IMR-90 (cell line): ENCODE data around the gene RAI1. TPM values are rescaled to one million over a fixed set of nuclear protein-coding genes. Genes with fewer than 3 reads are reported as not detected.
A peak's percentile ranks its signal among the peaks of the same experiment; 100 is the strongest.

ENCODE experiments used
- ATAC-seq: fragments of 200-7000 bp; cut with Tn5 transposase; 2 replicates; pipeline ENCODE4 v1.9.1; 2020; ENCODE audit warnings: low read depth, mild to moderate bottlenecking, moderate library complexity
- BruUV-seq: library from RNA; stranded (reverse); fragments of 400-500 nt; replicated peaks from 2 replicates; lab custom pipeline; 2021; lab: Mats Ljungman, UMichigan
- CTCF ChIA-PET: fragments of 300-600 bp; formaldehyde crosslinking; extraction: SDS; loops from one replicate; lab custom pipeline; 2021; ENCODE audit warnings: antibody characterized with exemption; lab: Yijun Ruan, JAX
- POLR2A ChIA-PET: fragments of 300-600 bp; sonication (Branson Sonifier 250); formaldehyde crosslinking; loops from one replicate; lab custom pipeline; 2022; ENCODE audit warnings: antibody characterized with exemption; ENCODE audit not compliant: unreplicated experiment; lab: Charles Lee
- DNase-seq: peaks from one replicate; pipeline ENCODE4 v3.0.0; 2013
- H2AFZ ChIP-seq: replicated peaks from 2 replicates; pipeline ENCODE3; 2013; ENCODE audit warnings: low read length, mild to moderate bottlenecking; ENCODE audit not compliant: poor library complexity
- H2AK5ac ChIP-seq: 2 replicates; pipeline ENCODE4 v1.6.1; 2013; ENCODE audit warnings: low read depth, low read length, inconsistent platforms
- H2AK9ac ChIP-seq: replicated peaks from 2 replicates; pipeline ENCODE3; 2013; ENCODE audit warnings: mild to moderate bottlenecking, low read depth, low read length, moderate library complexity; ENCODE audit not compliant: poor library complexity
- H2BK120ac ChIP-seq: 2 replicates; pipeline ENCODE4 v1.6.1; 2013; ENCODE audit warnings: low read depth, low read length, inconsistent platforms
- H2BK15ac ChIP-seq: 3 replicates; pipeline ENCODE4 v1.6.1; 2013; ENCODE audit warnings: low read depth, low read length, inconsistent platforms
- H2BK20ac ChIP-seq: 2 replicates; pipeline ENCODE4 v1.6.1; 2013; ENCODE audit warnings: low read depth, mild to moderate bottlenecking, inconsistent platforms, low read length, moderate library complexity
- H2BK5ac ChIP-seq: 2 replicates; pipeline ENCODE4 v1.6.1; 2013; ENCODE audit warnings: mild to moderate bottlenecking, low read depth, low read length, inconsistent platforms; ENCODE audit not compliant: poor library complexity, severe bottlenecking
- H3K14ac ChIP-seq: replicated peaks from 2 replicates; pipeline ENCODE4 v1.6.1; 2013; ENCODE audit warnings: low read depth, low read length, inconsistent platforms
- H3K18ac ChIP-seq: 2 replicates; pipeline ENCODE4 v1.6.1; 2013; ENCODE audit warnings: low read depth, low read length, control low read depth
- H3K23ac ChIP-seq: 2 replicates; pipeline ENCODE4 v1.6.1; 2013; ENCODE audit warnings: low read depth, low read length, inconsistent platforms
- H3K27ac ChIP-seq: 2 replicates; pipeline ENCODE4 v1.5.1; 2013; ENCODE audit warnings: mild to moderate bottlenecking, control low read depth, low read length; ENCODE audit not compliant: insufficient read depth
- H3K27me3 ChIP-seq: 2 replicates; pipeline ENCODE4 v1.6.1; 2013; ENCODE audit warnings: low read length; ENCODE audit not compliant: control insufficient read depth, insufficient read depth
- H3K36me3 ChIP-seq: 2 replicates; pipeline ENCODE4 v1.6.1; 2013; ENCODE audit warnings: low read length, mixed read lengths; ENCODE audit not compliant: control insufficient read depth, insufficient read depth
- H3K4ac ChIP-seq: 2 replicates; pipeline ENCODE4 v1.6.1; 2013; ENCODE audit warnings: low read depth, low read length, inconsistent platforms
- H3K4me1 ChIP-seq: 2 replicates; pipeline ENCODE4 v1.6.1; 2013; ENCODE audit warnings: low read length, mixed read lengths; ENCODE audit not compliant: control insufficient read depth, insufficient read depth
- H3K4me2 ChIP-seq: 2 replicates; pipeline ENCODE4 v1.6.1; 2013; ENCODE audit warnings: low read depth, mild to moderate bottlenecking, control low read depth, low read length, moderate library complexity
- H3K4me3 ChIP-seq: 2 replicates; pipeline ENCODE4 v1.5.1; 2013; ENCODE audit warnings: low read depth, mild to moderate bottlenecking, control low read depth, low read length, moderate library complexity; ENCODE audit not compliant: insufficient read depth
- H3K56ac ChIP-seq: 2 replicates; pipeline ENCODE4 v1.6.1; 2013; ENCODE audit warnings: low read length, inconsistent platforms; ENCODE audit not compliant: insufficient read depth; ENCODE audit errors: extremely low read depth
- H3K79me1 ChIP-seq, 2 experiments: 2 replicates each; pipeline ENCODE4 v1.6.1; 2013; ENCODE audit warnings: low read length in 2 of 2, inconsistent platforms in 1 of 2, low read depth in 1 of 2
- H3K9ac ChIP-seq: 2 replicates; pipeline ENCODE4 v1.6.1; 2013; ENCODE audit warnings: low read depth, low read length, control low read depth
- H3K9me1 ChIP-seq: 2 replicates; pipeline ENCODE4 v1.6.1; 2013; ENCODE audit warnings: low read length, inconsistent platforms; ENCODE audit not compliant: insufficient read depth
- H3K9me3 ChIP-seq: 2 replicates; pipeline ENCODE4 v1.6.1; 2013; ENCODE audit warnings: low read length; ENCODE audit not compliant: control insufficient read depth, insufficient read depth
- H4K20me1 ChIP-seq: 2 replicates; pipeline ENCODE4 v1.6.1; 2013; ENCODE audit warnings: low read length, inconsistent platforms; ENCODE audit not compliant: insufficient read depth
- H4K5ac ChIP-seq: 2 replicates; pipeline ENCODE4 v1.6.1; 2013; ENCODE audit warnings: mild to moderate bottlenecking, low read depth, low read length, control low read depth
- H4K8ac ChIP-seq, 2 experiments: 2 replicates each; pipeline ENCODE4 v1.6.1; 2013; ENCODE audit warnings: low read depth in 2 of 2, low read length in 2 of 2, control low read depth in 1 of 2, inconsistent platforms in 1 of 2
- H4K91ac ChIP-seq: 2 replicates; pipeline ENCODE4 v1.6.1; 2013; ENCODE audit warnings: low read depth, low read length, inconsistent platforms; ENCODE audit not compliant: insufficient read depth
- BHLHE40 ChIP-seq: fragments of 150-350 bp; IDR thresholded peaks from 2 replicates; pipeline ENCODE4 v1.6.1; 2016; ENCODE audit warnings: mild to moderate bottlenecking, low read depth, low read length
- CEBPB ChIP-seq: IDR thresholded peaks from 2 replicates; pipeline ENCODE4 v1.6.1; 2012; ENCODE audit warnings: low read depth, low read length, improper control_type of control experiment
- CHD1 ChIP-seq: IDR thresholded peaks from 2 replicates; pipeline ENCODE4 v1.6.1; 2012; ENCODE audit warnings: low read depth, low read length, improper control_type of control experiment
- CTCF ChIP-seq: conservative IDR thresholded peaks from 2 replicates; pipeline ENCODE4 v1.5.1; 2012; ENCODE audit warnings: mild to moderate bottlenecking, low read depth, low read length, improper control_type of control experiment
- ELK1 ChIP-seq: fragments of 150-350 bp; IDR thresholded peaks from 2 replicates; pipeline ENCODE4 v1.6.1; 2016; ENCODE audit warnings: low read depth, mild to moderate bottlenecking, low read length, moderate library complexity, borderline replicate concordance
- FOS ChIP-seq: fragments of 150-350 bp; IDR thresholded peaks from 2 replicates; pipeline ENCODE4 v1.6.1; 2016; ENCODE audit warnings: low read depth, low read length
- MAFK ChIP-seq: IDR thresholded peaks from 2 replicates; pipeline ENCODE4 v1.6.1; 2012; ENCODE audit warnings: low read depth, low read length, improper control_type of control experiment
- MAZ ChIP-seq: IDR thresholded peaks from 2 replicates; pipeline ENCODE4 v1.6.1; 2012; ENCODE audit warnings: low read depth, mild to moderate bottlenecking, low read length, improper control_type of control experiment, moderate library complexity, borderline replicate concordance
- MXI1 ChIP-seq: IDR thresholded peaks from 2 replicates; pipeline ENCODE4 v1.6.1; 2012; ENCODE audit warnings: low read depth, mild to moderate bottlenecking, low read length, moderate library complexity, borderline replicate concordance
- NFE2L2 ChIP-seq: fragments of 150-350 bp; IDR thresholded peaks from 2 replicates; pipeline ENCODE4 v1.6.1; 2016; ENCODE audit warnings: low read depth, mild to moderate bottlenecking, low read length
- POLR2A ChIP-seq: IDR thresholded peaks from 2 replicates; pipeline ENCODE4 v1.6.1; 2012; ENCODE audit warnings: mild to moderate bottlenecking, low read depth, low read length
- RAD21 ChIP-seq: IDR thresholded peaks from 2 replicates; pipeline ENCODE4 v1.6.1; 2012; ENCODE audit warnings: low read length, improper control_type of control experiment
- RCOR1 ChIP-seq: IDR thresholded peaks from 2 replicates; pipeline ENCODE4 v1.6.1; 2012; ENCODE audit warnings: mild to moderate bottlenecking, low read length, improper control_type of control experiment; ENCODE audit not compliant: insufficient replicate concordance
- RFX5 ChIP-seq: IDR thresholded peaks from 2 replicates; pipeline ENCODE4 v1.8.0; 2012; ENCODE audit warnings: low read depth, mild to moderate bottlenecking, low read length, moderate library complexity
- SMC3 ChIP-seq: fragments of 150-350 bp; IDR thresholded peaks from 2 replicates; pipeline ENCODE4 v1.6.1; 2016; ENCODE audit warnings: low read depth, mild to moderate bottlenecking, antibody characterized with exemption, low read length, moderate library complexity
- USF2 ChIP-seq: fragments of 150-350 bp; IDR thresholded peaks from 2 replicates; pipeline ENCODE4 v1.6.1; 2017; ENCODE audit warnings: mild to moderate bottlenecking, antibody characterized with exemption, low read length, low read depth
- WGBS, 2 experiments: methylation state at CpG; one replicate each; pipeline versions ENCODE4 v1.1.5 to v1.1.7; 2013; ENCODE audit warnings: missing lambda C conversion rate in 2 of 2; ENCODE audit not compliant: insufficient read length in 1 of 2; ENCODE audit errors: extremely low coverage in 2 of 2; 5-methylcytosine and 5-hydroxymethylcytosine counted together
- dilution Hi-C: fragments of 300-500 bp; cut with HindIII; formaldehyde crosslinking; loops from one replicate; pipeline ENCODE4 v1.14.3; 2018; ENCODE audit warnings: low sequenced_read_pairs; ENCODE audit not compliant: unreplicated experiment
- in situ Hi-C: fragments of 300-500 bp; cut with MboI; formaldehyde crosslinking; loops from 3 replicates; pipeline ENCODE4 v1.14.3; 2019; ENCODE audit warnings: low sequenced_read_pairs, inconsistent platforms, mixed read lengths
- intact Hi-C: fragments of 100-400 bp; cut with micrococcal nuclease; formaldehyde crosslinking; loops from 2 replicates; pipeline ENCODE4 v1.10.0; 2022
- polyA plus RNA-seq, 3 experiments: library from polyadenylated mRNA; depleted of rRNA; stranded (reverse); fragments of >200 nt; gene quantifications; 2 replicates each; pipeline ENCODE4 v1.2.3, GENCODE V29; 2012; ENCODE audit warnings: low replicate concordance in 1 of 3
- total RNA-seq: library from RNA; depleted of rRNA; stranded (reverse); fragments of >200 nt; gene quantifications from 2 replicates; pipeline ENCODE4 v1.2.3, GENCODE V29; 2012

The RAI1 gene
- total and polyA plus RNA-seq, 2 of the 4 experiments (the other 2 are of a cell fraction): 1.8 to 10.5 TPM

- peaks cover 4% of the 10 kb centered on the region for H3K27me3 ChIP-seq
- TF ChIP-seq MXI1 (no peak), NFE2L2 (no peak), CEBPB (no peak), FOS (no peak), CTCF (no peak), SMC3 (no peak), BHLHE40 (no peak), MAFK (no peak), RCOR1 (no peak), CHD1 (no peak), POLR2A (no peak), ELK1 (no peak), USF2 (no peak), MAZ (no peak), RFX5 (no peak), RAD21 (no peak)
- no peak overlapping the region for H2AK9ac ChIP-seq
- ChIA-PET CTCF (no interaction called here), POLR2A (no interaction called here)
- no peak overlapping the region for H3K4me3 ChIP-seq
- no peak overlapping the region for H2BK5ac ChIP-seq
- no peak overlapping the region for H2AFZ ChIP-seq
- H4K91ac ChIP-seq: no peak overlapping the region
- H3K27ac ChIP-seq: no peak overlapping the region
- no TSS peak for BruUV-seq
- H3K79me1 ChIP-seq: no peaks in the 10 kb centered on the region
- no peak overlapping the region for H3K56ac ChIP-seq
- H3K4me2 ChIP-seq: no peak overlapping the region
- dilution Hi-C loops: no loop called here
- no peak for ATAC-seq
- in situ Hi-C loops: loop anchor here (5.0 kb wide), 1 partner anchor 181 kb away; no protein-coding TSS in a partner anchor
- 100% methylated on average over 1 of the region's 6 CpGs; no CpG with 5 or more reads in 1 of the 2 experiments for WGBS, 2 experiments
- H3K9me3 ChIP-seq: no peaks in the 10 kb centered on the region
- H4K8ac ChIP-seq: no peak overlapping the region
- H3K23ac ChIP-seq: no peak overlapping the region
- H4K5ac ChIP-seq: no peak overlapping the region
- H3K9me1 ChIP-seq: no peaks in the 10 kb centered on the region
- H3K14ac ChIP-seq: no peak overlapping the region
- H2BK120ac ChIP-seq: no peak overlapping the region
- H3K4me1 ChIP-seq: peaks cover 4% of the 10 kb centered on the region; the same call in 1 of the 2 replicates
- intact Hi-C loops: no loop called here
- peaks cover 10% of the 10 kb centered on the region; the same call in 1 of the 2 replicates for H4K20me1 ChIP-seq
- no peak overlapping the region for H2BK15ac ChIP-seq
- no peak for DNase-seq
- 0 out of 2 replicates have a peak overlapping the region, but pooled peaks have one; percentile 3 for H2AK5ac ChIP-seq
- no peaks in the 10 kb centered on the region for H3K36me3 ChIP-seq
- H3K4ac ChIP-seq: no peak overlapping the region
- no peak overlapping the region for H2BK20ac ChIP-seq
- no peak overlapping the region for H3K18ac ChIP-seq
- H3K9ac ChIP-seq: no peak overlapping the region
Observed at GRCh38 chr17:17676752-17677151, 4.5 kb upstream of the RAI1 start.
